Thyroid gland (tissue), 4 donors: ENCODE measurements around the gene CFHR1.

Experiments used
- CTCF ChIP-seq, 6 experiments: fragments of 200-600 bp in 3 of 6; fragments of 450-650 bp in 3 of 6; sonication (generic) in 3 of 6; IDR thresholded peaks; one replicate each; pipeline ENCODE4 v1.5.1; 2016 to 2019; ENCODE audit warnings: antibody characterized with exemption in 6 of 6, mild to moderate bottlenecking in 2 of 6, inconsistent platforms in 1 of 6, moderate library complexity in 1 of 6
- POLR2A ChIP-seq, 2 donors: fragments of 450-650 bp; IDR thresholded peaks; one replicate each; pipeline ENCODE4 v1.6.1; 2017; ENCODE audit warnings: antibody characterized with exemption in 2 of 2, mild to moderate bottlenecking in 2 of 2, moderate library complexity in 1 of 2

- no peak for TF ChIP-seq CTCF (IDR thresholded peaks at IDR 0.05)
- TF ChIP-seq POLR2A (IDR thresholded peaks at IDR 0.05): no peak
Observed at GRCh38 chr1:196774603-196775002, 44.9 kb upstream of the CFHR1 start, which contains the start of gene CFHR3.
